Measurements from ENCODE around the gene PRKCE. TPM values are rescaled to one million over a fixed set of nuclear protein-coding genes. Genes with fewer than 3 reads are reported as not detected.

Gene PRKCE
- total RNA-seq, 4 donors from 2014 or later, result 20.0 to 29.7 (median 25.2) TPM

DNA sequence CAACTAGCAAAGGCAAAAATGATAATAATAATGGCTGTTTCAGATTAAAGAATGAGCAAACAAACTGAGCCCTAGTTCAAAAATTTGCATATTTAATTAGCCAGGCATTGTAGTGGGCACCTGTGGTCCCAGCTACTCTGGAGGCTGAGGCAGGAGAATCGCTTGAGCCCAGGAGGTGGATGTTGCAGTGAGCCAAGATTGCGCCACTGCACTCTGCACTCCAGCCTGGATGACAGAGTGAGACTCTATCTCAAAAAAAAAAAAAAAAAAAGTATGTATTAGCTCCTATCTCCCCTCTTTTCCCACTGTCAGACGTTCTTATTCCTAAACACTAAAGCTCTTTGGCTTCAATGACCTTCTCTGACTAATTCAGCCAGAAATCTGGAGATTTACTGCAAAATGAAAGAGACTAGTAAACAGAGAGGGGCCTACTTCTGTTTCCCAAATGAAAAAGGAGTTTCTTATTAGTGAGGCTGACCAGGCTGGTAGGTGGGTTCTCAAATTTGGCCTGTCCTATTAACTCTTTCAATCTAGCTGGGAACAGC, 36.5 kb upstream of the PRKCE start:
- no peaks in the 10 kb centered on the region for H3K9me3 ChIP-seq
- H3K4me3 ChIP-seq, result no peak overlapping the region
- H3K27me3 ChIP-seq, result no peaks in the 10 kb centered on the region
- peaks cover 0 to 9% (median 0%) of the 10 kb centered on the region in 4 donors for H3K4me1 ChIP-seq
- no peak overlapping the region for H3K27ac ChIP-seq
- no peak for DNase-seq
- H3K36me3 ChIP-seq, result no peaks in the 10 kb centered on the region
- no peak for TF ChIP-seq CTCF (IDR thresholded peaks at IDR 0.05)
- no peak for TF ChIP-seq POLR2A (IDR thresholded peaks at IDR 0.05)

DNA sequence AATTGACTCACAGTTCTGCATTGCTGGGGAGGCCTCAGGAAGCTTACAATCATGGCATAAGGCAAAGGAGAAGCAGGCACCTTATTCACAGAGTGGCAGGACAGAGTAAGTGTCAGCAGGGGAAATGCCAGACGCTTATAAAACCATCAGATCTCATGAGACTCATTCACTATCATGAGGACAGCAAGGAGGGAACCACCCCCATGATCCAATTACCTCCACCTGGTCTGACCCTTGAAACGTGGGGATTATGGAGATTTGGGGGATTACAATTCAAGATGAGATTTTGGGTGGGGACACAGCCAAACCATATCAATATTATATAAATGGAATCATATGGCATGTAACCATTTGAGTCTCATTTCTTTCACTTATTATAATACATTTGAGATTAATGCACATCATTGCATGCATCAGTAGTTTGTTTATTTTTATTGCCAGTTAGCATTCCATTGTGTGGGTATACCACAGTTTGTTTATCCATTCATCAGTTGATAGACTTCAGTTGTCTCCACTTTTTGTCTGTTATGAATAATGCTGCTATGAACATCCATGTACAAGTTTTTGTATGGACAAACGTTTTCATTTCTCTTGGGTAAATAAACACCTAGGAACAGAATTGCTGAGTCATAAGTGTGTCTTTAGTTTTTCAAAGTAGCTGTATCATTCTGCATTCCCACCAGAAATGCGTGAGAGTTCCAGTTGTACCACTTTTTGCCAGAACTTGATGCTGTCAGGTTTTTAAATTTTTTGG, 34.6 kb upstream of the PRKCE start:
- H3K4me1 ChIP-seq, result peaks cover 0 to under 1% (median 0%) of the 10 kb centered on the region in 4 donors
- H3K9me3 ChIP-seq, result no peaks in the 10 kb centered on the region
- H3K27me3 ChIP-seq, result no peaks in the 10 kb centered on the region
- H3K27ac ChIP-seq, result no peak overlapping the region
- H3K4me3 ChIP-seq, result no peak overlapping the region
- TF ChIP-seq POLR2A (IDR thresholded peaks at IDR 0.05) (no peak), CTCF (IDR thresholded peaks at IDR 0.05) (no peak)
- H3K36me3 ChIP-seq, result no peaks in the 10 kb centered on the region
- DNase-seq, result no peak

- Histone ChIP-seq H3K27ac (no peak overlapping the region), H3K4me3 (no peak overlapping the region), H3K4me1 (no peaks in the 10 kb centered on the region), H3K27me3 (no peaks in the 10 kb centered on the region), H3K36me3 (no peaks in the 10 kb centered on the region), H3K9me3 (no peaks in the 10 kb centered on the region)
- DNase-seq, result no peak
- TF ChIP-seq CTCF (IDR thresholded peaks at IDR 0.05), result no peak
- no peak for TF ChIP-seq POLR2A (IDR thresholded peaks at IDR 0.05)
Observed at GRCh38 chr2:45617496-45617895, 34.0 kb upstream of the PRKCE start.

DNA sequence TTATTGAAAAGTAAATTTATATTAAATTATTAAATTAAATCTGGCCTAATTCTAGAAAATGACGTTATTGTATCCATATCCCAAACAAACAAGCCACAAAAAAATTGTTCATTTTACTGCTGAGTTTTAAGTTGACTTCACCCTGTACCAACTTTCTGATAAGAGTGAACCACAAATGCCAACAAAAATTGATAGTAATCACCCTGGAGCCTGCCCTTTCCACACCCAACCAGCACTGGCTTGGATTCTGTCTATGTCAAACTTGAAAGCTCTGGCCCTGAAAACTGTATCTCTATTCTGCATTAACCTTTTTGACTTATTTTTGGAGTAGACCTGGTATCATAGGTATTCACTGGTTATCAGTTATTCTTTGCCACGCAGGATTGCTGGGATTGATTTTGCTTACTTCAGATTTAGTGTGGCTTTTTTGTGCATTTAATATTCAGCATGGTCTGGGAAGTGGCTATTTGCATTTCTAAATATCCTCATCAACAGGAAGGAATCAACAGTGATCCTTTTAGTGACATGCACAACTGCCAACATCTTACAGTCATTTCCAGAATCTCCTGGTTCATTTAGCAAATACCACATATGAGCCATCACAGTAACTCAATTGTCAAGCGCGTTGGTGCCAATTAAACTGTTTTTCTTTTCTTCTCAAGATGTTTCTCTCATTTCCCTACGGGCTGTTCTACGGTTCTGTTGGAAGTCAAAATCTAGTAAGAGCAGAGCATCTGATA, 29.0 kb upstream of the PRKCE start:
- Histone ChIP-seq H3K4me3 (no peak overlapping the region), H3K9me3 (no peaks in the 10 kb centered on the region), H3K27ac (no peak overlapping the region), H3K27me3 (no peaks in the 10 kb centered on the region), H3K36me3 (no peaks in the 10 kb centered on the region), H3K4me1 (no peaks in the 10 kb centered on the region)
- TF ChIP-seq POLR2A (IDR thresholded peaks at IDR 0.05), result no peak
- TF ChIP-seq CTCF (IDR thresholded peaks at IDR 0.05), result no peak
- no peak for DNase-seq

DNA sequence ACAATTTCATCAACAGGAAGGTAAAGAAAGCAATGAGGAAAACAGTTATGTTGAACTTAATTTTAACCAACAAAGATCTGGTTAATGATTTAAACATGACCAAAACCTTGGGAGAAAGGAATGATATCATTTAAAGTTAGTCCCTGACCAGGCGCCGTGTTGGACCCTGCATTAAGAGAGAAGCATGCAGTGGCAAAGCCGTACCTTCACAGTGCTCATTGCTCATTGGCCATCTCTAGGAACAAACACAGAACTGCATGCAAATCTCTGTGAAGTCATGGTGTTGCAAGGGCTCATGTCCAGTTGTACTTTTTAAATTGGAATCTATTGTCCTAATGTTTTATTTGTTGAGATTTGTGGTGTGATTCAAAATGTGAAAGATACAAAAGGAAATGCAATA, 28.4 kb upstream of the PRKCE start:
- no peaks in the 10 kb centered on the region for H3K4me1 ChIP-seq
- TF ChIP-seq CTCF (IDR thresholded peaks at IDR 0.05), result no peak
- no peak for TF ChIP-seq POLR2A (IDR thresholded peaks at IDR 0.05)
- no peak for DNase-seq

More for the DNA sequence above, 28.4 kb upstream of the PRKCE start:
- Histone ChIP-seq H3K36me3 (no peaks in the 10 kb centered on the region), H3K27me3 (no peaks in the 10 kb centered on the region), H3K27ac (no peak overlapping the region), H3K4me3 (no peak overlapping the region), H3K9me3 (no peaks in the 10 kb centered on the region)
